Measurements from ENCODE around the gene DTX4.

DNA sequence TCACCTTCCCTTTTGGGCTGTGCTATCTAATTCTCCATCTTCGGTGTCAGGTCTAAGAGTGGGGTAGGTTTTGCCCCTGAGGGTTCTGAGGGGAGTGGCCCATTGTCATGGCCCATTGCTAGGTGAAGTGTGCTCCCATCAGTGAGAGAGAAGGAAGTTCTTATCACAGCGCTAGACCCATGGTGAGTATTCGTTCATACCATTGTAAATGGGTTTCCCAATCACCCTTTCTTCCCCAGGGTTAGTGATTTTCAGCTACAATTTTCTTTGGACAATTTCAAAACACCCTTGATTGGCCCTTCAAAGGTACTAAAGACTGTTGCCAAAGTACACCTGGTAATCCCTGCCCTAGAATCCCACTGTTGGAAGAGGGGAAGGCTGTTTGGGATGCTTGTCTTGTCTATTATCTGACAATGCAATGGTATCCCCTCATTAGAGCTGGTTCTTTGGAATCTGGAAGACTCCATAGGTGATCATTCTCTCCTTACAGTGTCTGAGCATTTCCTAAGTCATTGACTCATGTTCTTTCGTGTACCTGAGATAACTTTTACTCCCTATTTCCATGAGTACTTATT, 20.6 kb downstream of the DTX4 start:
- TF ChIP-seq POLR2A (IDR thresholded peaks at IDR 0.05; ENCODE audit: low read depth, low read length) (no peak), TAF1 (IDR thresholded peaks at IDR 0.05; ENCODE audit: borderline replicate concordance, low read depth, low read length) (no peak), POLR2AphosphoS5 (IDR thresholded peaks at IDR 0.05; ENCODE audit: low read depth, low read length) (no peak)
